ENCODE data around the gene PCSK7.

GRCh38 chr11:117181586-117182550, 50.0 kb downstream of the PCSK7 start:
- TF ChIP-seq CTCF (IDR thresholded peaks at IDR 0.05) (no peak), POLR2A (IDR thresholded peaks at IDR 0.05) (no peak), EP300 (IDR thresholded peaks at IDR 0.05) (no peak)
